ENCODE measurements around the gene DOCK4.

DOCK4 gene

GRCh38 chr7:111877931-111878330, 328.3 kb downstream of the DOCK4 start:
- no peak for DNase-seq

GRCh38 chr7:111873963-111874690, 332.1 kb downstream of the DOCK4 start:
- no peak for DNase-seq

GRCh38 chr7:111873326-111873646, 332.9 kb downstream of the DOCK4 start:
- DNase-seq, result no peak

GRCh38 chr7:111872450-111873325, 333.5 kb downstream of the DOCK4 start:
- DNase-seq, result no peak

GRCh38 chr7:111871283-111871682, 334.9 kb downstream of the DOCK4 start:
- no peak for DNase-seq

GRCh38 chr7:111869280-111869679, 336.9 kb downstream of the DOCK4 start:
- DNase-seq, result no peak

- no peak for DNase-seq
Observed at GRCh38 chr7:111867348-111867931, 338.8 kb downstream of the DOCK4 start.

- no peak for DNase-seq
Observed at GRCh38 chr7:111866787-111867186, 339.4 kb downstream of the DOCK4 start.

- no peak for DNase-seq
Observed at GRCh38 chr7:111865430-111865829, 340.8 kb downstream of the DOCK4 start.

GRCh38 chr7:111864291-111864976, 341.8 kb downstream of the DOCK4 start:
- no peak for DNase-seq

- no peak for DNase-seq
Observed at GRCh38 chr7:111863269-111863668, 342.9 kb downstream of the DOCK4 start.

- no peak for DNase-seq
Observed at GRCh38 chr7:111860248-111860647, 346.0 kb downstream of the DOCK4 start.

- DNase-seq, result no peak
Observed at GRCh38 chr7:111858331-111858730, 347.9 kb downstream of the DOCK4 start.

GRCh38 chr7:111855842-111856227, 350.4 kb downstream of the DOCK4 start:
- DNase-seq, result no peak

- no peak for DNase-seq
Observed at GRCh38 chr7:111855161-111855841, 350.9 kb downstream of the DOCK4 start.

GRCh38 chr7:111853201-111853990, 352.8 kb downstream of the DOCK4 start:
- DNase-seq, result no peak

- DNase-seq, result no peak
Observed at GRCh38 chr7:111852081-111852480, 354.1 kb downstream of the DOCK4 start.

- DNase-seq, result no peak
Observed at GRCh38 chr7:111846898-111847297, 359.3 kb downstream of the DOCK4 start.

GRCh38 chr7:111845853-111846252, 360.3 kb downstream of the DOCK4 start:
- no peak for DNase-seq

- no peak for DNase-seq
Observed at GRCh38 chr7:111844904-111845671, 361.1 kb downstream of the DOCK4 start.

- DNase-seq, result no peak
Observed at GRCh38 chr7:111842491-111842890, 363.7 kb downstream of the DOCK4 start.
